Hepatocyte (in vitro differentiated cells): ENCODE measurements around the gene ADRA1B.

ENCODE experiments used
- EZH2 ChIP-seq: fragments of 200-600 bp; sonication (generic); IDR thresholded peaks from 2 replicates; pipeline ENCODE4 v1.6.1; 2016; ENCODE audit warnings: antibody characterized with exemption, mild to moderate bottlenecking, borderline replicate concordance
- EZH2phosphoT487 ChIP-seq: fragments of 200-600 bp; sonication (generic); IDR thresholded peaks from one replicate; pipeline ENCODE4 v1.6.1; 2018; ENCODE audit warnings: antibody characterized with exemption, mild to moderate bottlenecking, low read depth, moderate library complexity; ENCODE audit not compliant: unreplicated experiment, severe bottlenecking
- TF ChIP-seq, protein P1 (sequence below): fragments of 200-600 bp; sonication (generic); IDR thresholded peaks from 2 replicates; pipeline ENCODE4 v1.5.1; 2016; ENCODE audit warnings: antibody characterized with exemption, mild to moderate bottlenecking; ENCODE audit not compliant: poor library complexity

DNA sequence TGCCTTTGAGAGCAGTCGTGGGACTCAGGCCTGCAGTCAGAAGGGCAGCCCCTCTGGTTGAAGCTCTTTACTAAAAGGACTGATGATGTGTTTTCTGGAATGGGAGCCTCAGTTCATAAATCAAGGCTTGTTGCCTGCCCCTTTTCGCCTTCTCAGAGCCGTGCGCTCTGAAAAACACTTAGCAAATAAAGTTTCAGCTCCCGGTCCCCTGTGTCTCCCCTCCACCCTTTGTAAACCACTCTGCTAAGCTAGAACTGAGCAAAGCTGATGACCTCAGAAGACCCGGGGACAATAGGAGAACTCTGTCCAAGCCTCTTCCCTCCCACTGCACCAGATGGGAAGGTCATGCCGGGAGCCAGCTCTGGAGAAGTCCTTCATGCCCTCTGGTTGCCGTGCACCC lies 39.3 kb upstream of the ADRA1B start:
- no peak for TF ChIP-seq EZH2
- TF ChIP-seq EZH2phosphoT487, result no peak
- TF ChIP-seq, protein P1, sequence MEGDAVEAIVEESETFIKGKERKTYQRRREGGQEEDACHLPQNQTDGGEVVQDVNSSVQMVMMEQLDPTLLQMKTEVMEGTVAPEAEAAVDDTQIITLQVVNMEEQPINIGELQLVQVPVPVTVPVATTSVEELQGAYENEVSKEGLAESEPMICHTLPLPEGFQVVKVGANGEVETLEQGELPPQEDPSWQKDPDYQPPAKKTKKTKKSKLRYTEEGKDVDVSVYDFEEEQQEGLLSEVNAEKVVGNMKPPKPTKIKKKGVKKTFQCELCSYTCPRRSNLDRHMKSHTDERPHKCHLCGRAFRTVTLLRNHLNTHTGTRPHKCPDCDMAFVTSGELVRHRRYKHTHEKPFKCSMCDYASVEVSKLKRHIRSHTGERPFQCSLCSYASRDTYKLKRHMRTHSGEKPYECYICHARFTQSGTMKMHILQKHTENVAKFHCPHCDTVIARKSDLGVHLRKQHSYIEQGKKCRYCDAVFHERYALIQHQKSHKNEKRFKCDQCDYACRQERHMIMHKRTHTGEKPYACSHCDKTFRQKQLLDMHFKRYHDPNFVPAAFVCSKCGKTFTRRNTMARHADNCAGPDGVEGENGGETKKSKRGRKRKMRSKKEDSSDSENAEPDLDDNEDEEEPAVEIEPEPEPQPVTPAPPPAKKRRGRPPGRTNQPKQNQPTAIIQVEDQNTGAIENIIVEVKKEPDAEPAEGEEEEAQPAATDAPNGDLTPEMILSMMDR, result no peak
